Esophagus squamous epithelium (tissue), 5 donors: ENCODE results near the gene CCDC73. TPM values are rescaled to one million over a fixed set of nuclear protein-coding genes. Genes with fewer than 3 reads are reported as not detected.

Source experiments
- DNase-seq: peaks from one replicate; lab custom pipeline; 2025; lab: John Stamatoyannopoulos, UW
- H3K27ac ChIP-seq, 4 donors: fragments of 200-600 bp; sonication (generic); one replicate each; pipeline ENCODE4 v1.5.1; 2016 to 2019; ENCODE audit warnings: mild to moderate bottlenecking in 1 of 4
- H3K27me3 ChIP-seq, 4 donors: fragments of 200-600 bp; sonication (generic); 1 replicate in 3 of 4; 2 replicates in 1 of 4; pipeline versions ENCODE4 v1.5.1 to v1.6.0; 2017 to 2021; ENCODE audit warnings: antibody characterized with exemption in 1 of 4
- H3K36me3 ChIP-seq, 3 donors: fragments of 200-600 bp; sonication (generic); one replicate each; pipeline ENCODE4 v1.5.1; 2016 to 2019
- H3K4me1 ChIP-seq, 3 donors: fragments of 200-600 bp; sonication (generic); one replicate each; pipeline ENCODE4 v1.5.1; 2017 to 2019
- H3K4me3 ChIP-seq, 4 donors: fragments of 200-600 bp; sonication (generic); 1 replicate in 3 of 4; 2 replicates in 1 of 4; pipeline ENCODE4 v1.5.1; 2016 to 2019; ENCODE audit warnings: mild to moderate bottlenecking in 2 of 4, moderate library complexity in 1 of 4
- H3K9me3 ChIP-seq, 3 donors: fragments of 200-600 bp; sonication (generic); one replicate each; pipeline ENCODE4 v1.5.1; 2016 to 2019
- CTCF ChIP-seq, 6 experiments: fragments of 450-650 bp in 4 of 6; fragments of 200-600 bp in 2 of 6; sonication (generic) in 2 of 6; IDR thresholded peaks; one replicate each; pipeline ENCODE4 v1.5.1; 2016 to 2019; ENCODE audit warnings: antibody characterized with exemption in 6 of 6, mild to moderate bottlenecking in 4 of 6, moderate library complexity in 4 of 6
- POLR2A ChIP-seq, 4 donors: fragments of 450-650 bp; IDR thresholded peaks; one replicate each; pipeline ENCODE4 v1.6.1; 2017; ENCODE audit warnings: antibody characterized with exemption in 4 of 4, mild to moderate bottlenecking in 4 of 4, moderate library complexity in 3 of 4
- WGBS, 2 donors: methylation state at CpG; one replicate each; pipeline ENCODE4 v1.1.5; 2018; 5-methylcytosine and 5-hydroxymethylcytosine counted together
- intact Hi-C: fragments of 100-400 bp; cut with DNase I; formaldehyde crosslinking; loops from one replicate; pipeline ENCODE4 v1.15.0; 2022
- total RNA-seq, 4 donors: library from RNA; depleted of rRNA; stranded (reverse); fragments of >200 nt; gene quantifications; one replicate each; pipeline ENCODE4 v1.1.0, GENCODE V29; 2016
- donor health status: DM: yes; HTN: yes; CAD: no.

The CCDC73 gene
- total RNA-seq, 4 donors from 2014 or later: 0.18 TPM; not detected in 3

- Histone ChIP-seq H3K4me3 (no peak overlapping the region), H3K27ac (no peak overlapping the region), H3K4me1 (no peaks in the 10 kb centered on the region), H3K27me3 (no peaks in the 10 kb centered on the region), H3K36me3 (no peaks in the 10 kb centered on the region), H3K9me3 (peaks cover 0 to 5% (median 0%) of the 10 kb centered on the region in 3 donors)
- TF ChIP-seq CTCF (IDR thresholded peaks at IDR 0.05) (no peak), POLR2A (IDR thresholded peaks at IDR 0.05) (no peak)
- no peak for DNase-seq
- WGBS, 2 donors: 88 to 97% methylated on average over 2 of the region's 2 CpGs
- intact Hi-C loops: no loop called here
These were observed 42.5 kb downstream of the CCDC73 start for GRCh38 chr11:32752001-32752400.

- peaks cover 0 to 5% (median 0%) of the 10 kb centered on the region in 3 donors for H3K9me3 ChIP-seq
- H3K27ac ChIP-seq: no peak overlapping the region
- no peak for TF ChIP-seq POLR2A (IDR thresholded peaks at IDR 0.05)
- TF ChIP-seq CTCF (IDR thresholded peaks at IDR 0.05): no peak
- intact Hi-C loops: no loop called here
- H3K4me1 ChIP-seq: no peaks in the 10 kb centered on the region
- H3K36me3 ChIP-seq: no peaks in the 10 kb centered on the region
- no peak for DNase-seq
- no peaks in the 10 kb centered on the region for H3K27me3 ChIP-seq
- H3K4me3 ChIP-seq: no peak overlapping the region
- 81 to 89% methylated on average over 4 to 5 of the region's 6 CpGs for WGBS, 2 donors
These were observed 43.1 kb downstream of the CCDC73 start for GRCh38 chr11:32751381-32751780.

- H3K27ac ChIP-seq: no peak overlapping the region
- WGBS, 2 donors: 78 to 94% methylated on average over 1 of the region's 1 CpG
- peaks cover 0 to 8% (median 0%) of the 10 kb centered on the region in 3 donors for H3K9me3 ChIP-seq
- no peak for DNase-seq
- intact Hi-C loops: no loop called here
- no peaks in the 10 kb centered on the region for H3K4me1 ChIP-seq
- TF ChIP-seq POLR2A (IDR thresholded peaks at IDR 0.05) (no peak), CTCF (IDR thresholded peaks at IDR 0.05) (no peak)
- H3K4me3 ChIP-seq: no peak overlapping the region
- no peaks in the 10 kb centered on the region for H3K27me3 ChIP-seq
- no peaks in the 10 kb centered on the region for H3K36me3 ChIP-seq
These were observed 64.5 kb downstream of the CCDC73 start for GRCh38 chr11:32729976-32730375.

GRCh38 chr11:32723332-32723731 is 71.1 kb downstream of the CCDC73 start:
- intact Hi-C loops: no loop called here
- TF ChIP-seq CTCF (IDR thresholded peaks at IDR 0.05): no peak
- no peak for TF ChIP-seq POLR2A (IDR thresholded peaks at IDR 0.05)
- whole genome bisulfite sequencing, 2 donors: 39 to 48% methylated on average over 3 of the region's 3 CpGs

GRCh38 chr11:32722255-32722654 is 72.2 kb downstream of the CCDC73 start:
- intact Hi-C loops: no loop called here
- no peak for TF ChIP-seq CTCF (IDR thresholded peaks at IDR 0.05)
- no peak for TF ChIP-seq POLR2A (IDR thresholded peaks at IDR 0.05)
- no peaks in the 10 kb centered on the region for H3K9me3 ChIP-seq
- no peaks in the 10 kb centered on the region for H3K36me3 ChIP-seq
- H3K27ac ChIP-seq: no peak overlapping the region
- DNase-seq: no peak
- no peak overlapping the region for H3K4me3 ChIP-seq
- peaks cover 0 to 6% (median 0%) of the 10 kb centered on the region in 4 donors for H3K27me3 ChIP-seq
- H3K4me1 ChIP-seq: no peaks in the 10 kb centered on the region

More at GRCh38 chr11:32723332-32723731, 71.1 kb downstream of the CCDC73 start:
- Histone ChIP-seq H3K27ac (no peak overlapping the region), H3K36me3 (no peaks in the 10 kb centered on the region), H3K4me3 (no peak overlapping the region), H3K27me3 (peaks cover 0 to 2% (median 0%) of the 10 kb centered on the region in 4 donors), H3K4me1 (no peaks in the 10 kb centered on the region), H3K9me3 (no peaks in the 10 kb centered on the region)
- no peak for DNase-seq
